ENCODE measurements around the gene INPP5E.

INPP5E gene

DNA sequence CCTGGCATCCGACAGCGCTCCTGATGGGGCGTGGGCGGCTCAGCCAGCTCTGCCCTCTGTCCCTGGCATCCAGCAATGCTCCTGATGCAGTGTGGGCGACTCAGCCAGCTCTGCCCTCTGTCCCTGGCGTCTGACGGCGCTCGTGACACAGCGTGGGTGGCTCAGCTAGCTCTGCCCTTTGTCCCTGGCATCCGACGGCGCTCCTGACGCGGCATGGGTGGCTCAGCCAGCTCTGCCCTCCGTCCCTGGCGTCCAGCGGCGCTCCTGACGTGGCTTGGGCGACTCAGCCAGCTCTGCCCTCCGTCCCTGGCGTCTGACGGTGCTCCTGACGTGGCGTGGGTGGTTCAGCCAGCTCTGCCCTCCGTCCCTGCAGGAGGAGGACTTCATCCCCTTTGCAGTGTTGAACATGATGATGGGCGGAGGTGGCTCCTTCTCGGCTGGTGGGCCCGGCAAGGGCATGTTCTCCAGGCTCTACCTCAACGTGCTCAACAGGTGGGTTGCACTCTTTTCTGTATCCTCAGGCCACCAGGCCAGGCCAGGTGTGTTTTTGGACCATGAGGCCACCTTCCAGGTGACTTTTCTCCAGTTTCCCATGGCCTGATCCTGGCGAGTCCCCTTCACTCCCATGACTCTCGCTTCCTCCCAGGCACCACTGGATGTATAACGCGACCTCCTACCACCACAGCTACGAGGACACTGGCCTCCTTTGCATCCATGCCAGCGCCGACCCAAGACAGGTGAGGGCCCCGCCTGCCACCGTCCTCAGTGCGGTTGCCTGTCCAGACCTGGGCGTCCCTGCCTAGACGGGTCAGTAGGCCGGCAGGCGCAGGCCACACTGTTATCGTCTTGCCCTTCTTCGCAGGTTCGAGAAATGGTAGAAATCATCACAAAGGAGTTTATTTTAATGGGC lies 21.2 kb downstream of the INPP5E start:
- TF ChIP-seq, protein P1, sequence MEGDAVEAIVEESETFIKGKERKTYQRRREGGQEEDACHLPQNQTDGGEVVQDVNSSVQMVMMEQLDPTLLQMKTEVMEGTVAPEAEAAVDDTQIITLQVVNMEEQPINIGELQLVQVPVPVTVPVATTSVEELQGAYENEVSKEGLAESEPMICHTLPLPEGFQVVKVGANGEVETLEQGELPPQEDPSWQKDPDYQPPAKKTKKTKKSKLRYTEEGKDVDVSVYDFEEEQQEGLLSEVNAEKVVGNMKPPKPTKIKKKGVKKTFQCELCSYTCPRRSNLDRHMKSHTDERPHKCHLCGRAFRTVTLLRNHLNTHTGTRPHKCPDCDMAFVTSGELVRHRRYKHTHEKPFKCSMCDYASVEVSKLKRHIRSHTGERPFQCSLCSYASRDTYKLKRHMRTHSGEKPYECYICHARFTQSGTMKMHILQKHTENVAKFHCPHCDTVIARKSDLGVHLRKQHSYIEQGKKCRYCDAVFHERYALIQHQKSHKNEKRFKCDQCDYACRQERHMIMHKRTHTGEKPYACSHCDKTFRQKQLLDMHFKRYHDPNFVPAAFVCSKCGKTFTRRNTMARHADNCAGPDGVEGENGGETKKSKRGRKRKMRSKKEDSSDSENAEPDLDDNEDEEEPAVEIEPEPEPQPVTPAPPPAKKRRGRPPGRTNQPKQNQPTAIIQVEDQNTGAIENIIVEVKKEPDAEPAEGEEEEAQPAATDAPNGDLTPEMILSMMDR (conservative IDR thresholded peaks at IDR 0.05; ENCODE audit: control insufficient read depth, insufficient read depth, low read depth, low read length), result no peak
- DNase-seq (ENCODE audit: low read depth), result no peak
- no peak overlapping the region for H3K4me3 ChIP-seq (ENCODE audit: control insufficient read depth, low read depth, low read length)

DNA sequence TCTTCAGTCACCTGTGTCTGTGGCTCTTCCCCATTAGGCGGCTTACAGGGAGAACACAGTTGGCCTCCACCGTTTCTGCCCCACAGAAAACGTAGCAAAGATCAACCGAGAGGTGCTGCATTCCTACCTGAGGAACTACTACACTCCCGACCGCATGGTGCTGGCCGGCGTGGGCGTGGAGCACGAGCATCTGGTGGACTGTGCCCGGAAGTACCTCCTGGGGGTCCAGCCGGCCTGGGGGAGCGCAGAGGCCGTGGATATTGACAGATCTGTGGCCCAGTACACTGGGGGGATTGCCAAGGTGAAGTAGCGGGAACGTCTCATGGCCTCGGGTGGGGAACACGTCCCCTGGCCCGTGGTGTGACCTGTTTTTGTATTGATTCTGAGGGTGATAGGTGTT lies 22.7 kb downstream of the INPP5E start:
- H3K4me3 ChIP-seq (ENCODE audit: control insufficient read depth, low read depth, low read length), result no peak overlapping the region
- TF ChIP-seq, protein P1 (conservative IDR thresholded peaks at IDR 0.05; ENCODE audit: control insufficient read depth, insufficient read depth, low read depth, low read length), result no peak
- DNase-seq (ENCODE audit: low read depth), result no peak

DNA sequence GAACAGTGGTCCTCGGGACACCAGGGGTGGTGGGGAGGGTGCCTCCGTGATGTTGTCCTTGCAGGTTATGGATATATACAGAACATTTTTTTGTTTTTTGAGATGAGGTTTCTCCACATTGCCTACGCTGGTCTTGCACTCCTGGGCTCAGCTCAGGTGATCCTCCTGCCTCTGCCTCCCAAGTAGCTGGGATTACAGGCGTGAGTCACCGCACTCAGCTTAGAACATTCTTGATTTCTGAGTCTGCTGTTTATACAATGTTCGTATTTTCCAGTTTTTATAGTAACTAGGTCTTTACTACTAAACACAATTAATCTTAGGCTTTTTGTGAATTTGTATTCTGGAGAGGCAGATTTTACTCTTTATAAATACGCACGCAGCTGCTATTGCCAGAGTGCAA lies 23.2 kb downstream of the INPP5E start:
- TF ChIP-seq, protein P1 (conservative IDR thresholded peaks at IDR 0.05; ENCODE audit: control insufficient read depth, insufficient read depth, low read depth, low read length), result no peak
- peak; percentile 38 for DNase-seq (ENCODE audit: low read depth)
- no peak overlapping the region for H3K4me3 ChIP-seq (ENCODE audit: control insufficient read depth, low read depth, low read length)

DNA sequence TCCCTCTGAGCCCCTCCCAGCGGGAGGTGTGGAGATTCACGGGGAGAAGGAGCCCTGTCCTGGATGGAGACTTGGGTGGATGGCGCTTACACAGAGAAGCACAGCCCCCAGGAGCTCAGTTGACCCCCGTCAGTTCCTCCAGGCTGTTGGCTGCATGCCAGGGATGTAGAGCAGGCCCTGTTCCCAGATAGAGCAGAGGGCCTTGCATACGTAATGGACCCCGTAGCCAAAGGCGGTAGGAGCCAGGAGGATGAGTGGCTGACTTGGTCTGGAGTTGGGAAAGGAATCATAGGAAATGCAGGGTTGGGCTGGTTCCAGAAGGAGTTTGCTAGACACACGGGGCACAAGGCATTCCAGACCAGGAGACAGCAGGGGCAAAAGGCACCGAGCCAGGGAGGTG lies 26.7 kb downstream of the INPP5E start:
- DNase-seq (ENCODE audit: low read depth), result peak; percentile 53
- no peak overlapping the region for H3K4me3 ChIP-seq (ENCODE audit: control insufficient read depth, low read depth, low read length)
- TF ChIP-seq, protein P1 (conservative IDR thresholded peaks at IDR 0.05; ENCODE audit: control insufficient read depth, insufficient read depth, low read depth, low read length), result no peak

DNA sequence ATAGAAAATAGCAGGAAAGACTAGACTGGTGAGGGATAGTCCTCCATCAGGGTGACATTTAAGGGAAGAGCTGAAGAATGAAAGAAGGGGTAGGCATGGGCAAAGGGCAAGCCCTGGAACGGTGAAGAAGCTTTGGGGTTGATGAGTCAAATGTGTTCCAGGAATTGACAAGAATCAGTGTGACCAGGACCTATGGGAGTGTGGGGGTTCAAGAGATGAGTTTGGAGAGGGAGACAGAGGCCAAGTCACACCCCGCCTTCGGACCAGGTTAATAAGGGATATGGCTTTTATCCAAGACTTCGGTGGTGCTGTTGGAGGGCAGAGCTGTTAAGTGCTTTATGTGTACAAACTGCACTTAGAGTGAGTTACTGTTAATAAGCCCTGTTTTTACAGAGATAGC lies 28.3 kb downstream of the INPP5E start:
- H3K4me3 ChIP-seq (ENCODE audit: control insufficient read depth, low read depth, low read length), result peak overlapping the region; percentile 94
- TF ChIP-seq, protein P1 (conservative IDR thresholded peaks at IDR 0.05; ENCODE audit: control insufficient read depth, insufficient read depth, low read depth, low read length), result no peak
- peak; percentile 22 for DNase-seq (ENCODE audit: low read depth)

DNA sequence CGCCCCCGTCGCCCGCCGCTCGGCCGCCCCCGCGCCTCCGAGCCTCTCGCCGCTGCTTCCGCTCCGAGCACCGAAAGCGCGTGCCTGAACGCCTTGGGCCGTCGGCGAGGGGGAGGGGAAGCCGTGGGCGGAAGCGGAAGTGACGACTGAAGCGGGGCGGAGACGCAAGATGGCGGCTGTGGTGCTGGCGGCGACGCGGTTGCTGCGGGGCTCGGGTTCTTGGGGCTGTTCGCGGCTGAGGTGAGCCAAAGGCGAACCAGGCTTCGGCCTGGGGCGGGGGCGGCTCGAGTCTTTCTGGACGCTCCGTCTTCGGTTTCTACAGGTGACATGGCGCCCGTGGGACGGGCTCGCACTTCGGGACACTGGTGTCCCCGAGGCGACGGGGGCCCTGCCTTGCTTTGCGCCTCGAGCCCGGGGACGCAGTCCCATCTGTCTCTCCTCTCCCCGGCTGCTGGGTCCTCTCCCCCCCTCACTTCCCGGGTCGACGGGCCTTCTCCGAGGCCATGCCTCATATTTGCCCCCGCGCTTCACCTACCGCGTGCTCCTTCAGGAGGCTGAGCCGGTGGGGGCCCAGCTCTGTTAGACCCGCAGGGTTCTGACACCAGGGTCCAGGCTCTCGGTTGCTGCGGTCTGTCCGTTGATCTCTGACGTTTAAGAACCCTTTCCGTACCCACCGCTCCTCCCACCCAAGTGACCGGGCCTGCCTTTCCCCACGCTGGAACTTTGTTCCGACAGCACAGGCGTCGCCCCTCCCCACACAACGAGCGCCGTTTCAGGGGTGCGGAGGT lies 29.0 kb downstream of the INPP5E start, which contains the start of the genes ENTR1 and PMPCA:
ENTR1 (minus strand) TSS at position 115 of the 788 bp plus-strand sequence. CDS start 217 bp downstream, outside the sequence.
PMPCA (plus strand) TSS at position 159 of the 788 bp plus-strand sequence; CDS start at position 170, 11 bp downstream.
- peak; percentile 86 for DNase-seq (ENCODE audit: low read depth)
- peak within 1 kb of the TSS; percentile 94 for H3K4me3 ChIP-seq (ENCODE audit: control insufficient read depth, low read depth, low read length)
- TF ChIP-seq, protein P1 (conservative IDR thresholded peaks at IDR 0.05; ENCODE audit: control insufficient read depth, insufficient read depth, low read depth, low read length), result no peak
